DMS79 treated with DMSO at 0.1 percent for 48 hours (cell line): ENCODE results near the gene SPATS2L.

ENCODE experiments used
- DNase-seq: peaks from one replicate; lab custom pipeline; 2025; lab: John Stamatoyannopoulos, UW

The SPATS2L gene

DNA sequence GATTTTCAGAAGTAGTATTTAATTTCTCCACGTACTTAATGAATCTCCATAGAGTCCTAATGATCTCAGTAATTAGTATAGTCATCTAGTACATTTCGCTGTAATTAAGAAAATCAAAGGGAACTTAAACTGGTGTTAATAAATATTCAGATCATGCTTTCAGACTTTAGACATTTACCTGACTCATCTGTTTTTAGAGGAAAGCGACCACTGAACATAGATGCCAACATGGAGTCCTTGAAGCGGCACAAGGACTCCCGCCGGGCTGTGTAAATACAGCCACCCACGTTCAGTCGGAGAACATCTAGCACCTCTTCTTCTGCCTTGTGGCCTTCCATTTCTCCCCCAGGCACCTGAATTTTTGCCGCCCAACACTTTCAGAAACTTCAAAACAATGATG is 200.2 kb downstream of the SPATS2L start:
- DNase-seq: no peak

DNA sequence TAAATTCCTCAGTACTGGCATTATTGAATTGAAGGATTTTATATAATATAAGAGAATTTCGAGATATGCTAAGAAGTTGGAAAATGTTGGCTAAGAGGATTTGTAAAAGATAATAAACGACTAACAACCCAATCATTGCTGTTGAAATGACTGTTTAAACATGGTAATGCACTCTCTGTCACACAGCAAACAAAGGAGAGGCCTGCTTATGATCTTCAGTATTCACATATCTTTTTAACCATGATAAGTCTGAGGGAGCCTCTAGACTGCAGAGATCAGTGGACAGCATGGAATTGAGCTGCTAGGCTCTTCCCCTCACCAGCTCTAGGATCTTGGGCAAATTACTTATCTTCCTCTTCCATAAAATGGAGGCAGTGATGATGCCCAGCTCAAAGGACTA is 200.7 kb downstream of the SPATS2L start:
- DNase-seq: no peak

DNA sequence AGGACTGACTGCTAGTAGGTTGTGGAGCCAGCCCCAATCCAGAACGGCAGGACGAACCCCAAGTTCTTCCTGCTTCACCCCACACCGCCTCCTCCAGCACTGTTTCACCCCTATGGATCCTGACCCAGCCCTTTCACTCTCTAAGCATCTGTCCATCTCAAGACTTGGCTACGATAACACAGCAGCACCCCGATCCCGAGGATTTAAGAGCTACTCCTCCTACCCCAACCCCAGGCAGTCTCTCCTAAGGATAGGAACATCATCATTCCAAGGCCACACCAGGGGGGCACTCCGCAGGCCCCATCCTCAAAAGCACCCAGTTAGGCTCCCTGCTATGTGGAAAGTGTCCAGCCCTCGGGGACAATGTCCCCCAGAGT is 202.7 kb downstream of the SPATS2L start:
- DNase-seq: peak; percentile 16

- peak; percentile 83 for DNase-seq
These were observed 203.3 kb downstream of the SPATS2L start, which contains the start of gene KCTD18 for GRCh38 chr2:200509612-200510433. Gene KCTD18, minus strand, starts transcription at chr2:200510068. Its CDS starts 3,052 bp downstream, at chr2:200507016.

- no peak for DNase-seq
These were observed 208.7 kb downstream of the SPATS2L start for GRCh38 chr2:200515155-200515554.

DNA sequence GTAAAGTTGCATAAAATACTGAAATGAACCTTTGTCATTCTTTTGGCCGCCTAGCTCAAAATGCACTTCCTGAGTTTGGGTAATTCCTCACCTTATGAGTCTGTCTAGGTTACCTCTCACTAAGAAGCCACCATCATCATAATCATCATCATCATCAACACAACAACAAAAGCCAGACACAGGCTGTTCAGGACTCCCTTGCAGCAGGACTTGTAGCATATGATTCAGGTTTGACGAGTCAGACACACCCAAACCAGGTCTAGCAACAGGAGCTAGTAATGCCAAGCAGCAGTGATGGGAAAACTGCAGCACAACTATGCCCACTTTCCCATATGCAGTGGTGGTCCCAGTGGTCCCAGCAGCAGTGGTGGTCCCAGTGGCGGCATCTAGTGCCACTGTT is 216.7 kb downstream of the SPATS2L start:
- no peak for DNase-seq

GRCh38 chr2:200523604-200524003 is 217.1 kb downstream of the SPATS2L start:
- DNase-seq: no peak

DNA sequence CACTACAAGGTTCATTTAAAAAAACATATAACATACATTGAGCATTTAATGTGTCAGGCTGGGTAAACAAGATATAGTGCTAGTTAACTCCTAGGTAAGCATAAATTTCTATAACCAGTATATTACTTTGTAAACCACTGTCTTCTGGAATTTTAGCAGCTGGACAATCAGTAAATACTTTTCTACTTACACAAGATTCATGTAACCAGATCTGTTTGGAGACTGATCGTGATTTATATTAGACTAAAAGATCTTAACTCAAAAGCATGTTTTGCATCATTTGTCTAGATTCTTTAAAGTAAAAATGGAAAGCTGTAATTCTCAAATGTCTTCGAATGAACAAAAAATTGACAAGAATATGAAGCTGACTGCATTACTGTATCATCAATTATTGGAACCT is 218.6 kb downstream of the SPATS2L start:
- DNase-seq: no peak

- no peak for DNase-seq
These were observed 219.0 kb downstream of the SPATS2L start for GRCh38 chr2:200525551-200525881.

- DNase-seq: peak; percentile 95
These were observed 219.6 kb downstream of the SPATS2L start, which contains the start of gene SGO2 for GRCh38 chr2:200525882-200526651. Gene SGO2, plus strand, starts transcription at chr2:200526207. Its CDS starts 6,769 bp downstream, at chr2:200532976.

GRCh38 chr2:200528228-200528627 is 221.7 kb downstream of the SPATS2L start:
- DNase-seq: no peak
